GM12892 (cell line): Measurements from ENCODE around the gene SH3GLB1.

Experiments
- POLR2A ChIP-seq: IDR thresholded peaks from 2 replicates; pipeline ENCODE4 v1.6.1; 2011; ENCODE audit warnings: low read depth, low read length, control low read depth
- POLR2AphosphoS5 ChIP-seq: IDR thresholded peaks from 2 replicates; pipeline ENCODE4 v1.6.1; 2011; ENCODE audit warnings: low read depth, low read length, control low read depth

DNA sequence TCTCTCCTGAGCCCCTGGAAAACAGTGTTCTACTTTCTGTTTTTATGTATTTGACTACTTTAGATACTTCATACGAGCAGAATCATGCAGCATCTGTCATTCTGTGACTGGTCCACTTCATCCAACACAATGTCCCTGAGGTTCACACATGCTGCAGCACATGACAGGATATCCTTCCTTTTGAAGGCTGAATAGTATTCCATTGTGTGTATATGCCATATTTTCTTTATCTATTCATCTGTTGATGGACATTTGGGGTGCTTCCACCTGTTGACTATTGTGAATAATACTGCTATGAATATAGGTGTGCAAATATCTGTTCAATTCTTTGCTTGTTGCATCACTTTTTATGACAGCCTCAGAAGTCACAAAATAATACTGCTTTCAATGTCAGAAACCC lies 55.8 kb downstream of the SH3GLB1 start:
- TF ChIP-seq POLR2AphosphoS5 (no peak), POLR2A (no peak)
